HG02943 (cell line): ENCODE results near the gene CRB2.
"Not testable (repeated sequence)": the region's sequence is repeated elsewhere in the genome, so short reads cannot be mapped to it uniquely, and the experiment has no call there.

ENCODE experiments used
- ATAC-seq: cut with Tn5 transposase; IDR thresholded peaks from one replicate; pipeline ENCODE4 v1.9.1; 2021; ENCODE audit warnings: mild to moderate bottlenecking, low read depth, moderate library complexity; ENCODE audit not compliant: unreplicated experiment

Gene CRB2

GRCh38 chr9:123398938-123399337 lies 42.9 kb downstream of the CRB2 start:
- ATAC-seq, result not testable (repeated sequence)

- ATAC-seq, result no peak
Observed at GRCh38 chr9:123399803-123400378, 43.9 kb downstream of the CRB2 start.

GRCh38 chr9:123400926-123401503 lies 45.0 kb downstream of the CRB2 start:
- no peak for ATAC-seq

- ATAC-seq, result no peak
Observed at GRCh38 chr9:123401879-123402513, 46.0 kb downstream of the CRB2 start.

GRCh38 chr9:123402981-123403509 lies 47.0 kb downstream of the CRB2 start:
- ATAC-seq, result no peak

GRCh38 chr9:123406016-123406415 lies 50.0 kb downstream of the CRB2 start:
- ATAC-seq, result no peak

- ATAC-seq, result no peak
Observed at GRCh38 chr9:123406691-123407216, 50.8 kb downstream of the CRB2 start.

- ATAC-seq, result no peak
Observed at GRCh38 chr9:123407217-123407851, 51.3 kb downstream of the CRB2 start.

- ATAC-seq, result no peak
Observed at GRCh38 chr9:123408313-123409262, 52.6 kb downstream of the CRB2 start.

GRCh38 chr9:123410281-123410910 lies 54.4 kb downstream of the CRB2 start:
- no peak for ATAC-seq

- no peak for ATAC-seq
Observed at GRCh38 chr9:123411191-123411590, 55.2 kb downstream of the CRB2 start.

- ATAC-seq, result no peak
Observed at GRCh38 chr9:123411636-123412035, 55.6 kb downstream of the CRB2 start.

- ATAC-seq, result no peak
Observed at GRCh38 chr9:123412171-123412820, 56.3 kb downstream of the CRB2 start.

GRCh38 chr9:123414204-123414603 lies 58.2 kb downstream of the CRB2 start:
- no peak for ATAC-seq

- no peak for ATAC-seq
Observed at GRCh38 chr9:123414936-123415930, 59.2 kb downstream of the CRB2 start.

- ATAC-seq, result no peak
Observed at GRCh38 chr9:123416176-123416575, 60.2 kb downstream of the CRB2 start.

- no peak for ATAC-seq
Observed at GRCh38 chr9:123417289-123418051, 61.5 kb downstream of the CRB2 start.
